Eye (tissue), 1 donor: ENCODE data around the gene CFAP100.

Source experiments
- DNase-seq: peaks from one replicate; pipeline ENCODE4 v3.0.0-alpha.2; 2015

The CFAP100 gene

GRCh38 chr3:126446301-126446700 is 51.6 kb downstream of the CFAP100 start:
- no peak for DNase-seq

GRCh38 chr3:126446791-126447190 is 52.1 kb downstream of the CFAP100 start:
- DNase-seq = no peak

- no peak for DNase-seq
These were observed 52.9 kb downstream of the CFAP100 start for GRCh38 chr3:126447456-126448106.

GRCh38 chr3:126448136-126448892 is 53.6 kb downstream of the CFAP100 start:
- peak; percentile 8 for DNase-seq

GRCh38 chr3:126448893-126449180 is 54.1 kb downstream of the CFAP100 start:
- no peak for DNase-seq

- no peak for DNase-seq
These were observed 54.9 kb downstream of the CFAP100 start for GRCh38 chr3:126449621-126450051.

- no peak for DNase-seq
These were observed 55.5 kb downstream of the CFAP100 start for GRCh38 chr3:126450219-126450618.

GRCh38 chr3:126450744-126451143 is 56.0 kb downstream of the CFAP100 start:
- DNase-seq = no peak

GRCh38 chr3:126451511-126451910 is 56.8 kb downstream of the CFAP100 start:
- no peak for DNase-seq

GRCh38 chr3:126452213-126452612 is 57.5 kb downstream of the CFAP100 start:
- DNase-seq = no peak

GRCh38 chr3:126454025-126454424 is 59.3 kb downstream of the CFAP100 start:
- DNase-seq = no peak

- DNase-seq = no peak
These were observed 59.9 kb downstream of the CFAP100 start for GRCh38 chr3:126454437-126455198.

GRCh38 chr3:126456211-126456610 is 61.5 kb downstream of the CFAP100 start:
- no peak for DNase-seq

GRCh38 chr3:126456766-126457388 is 62.2 kb downstream of the CFAP100 start:
- DNase-seq = no peak

- DNase-seq = no peak
These were observed 64.5 kb downstream of the CFAP100 start for GRCh38 chr3:126459111-126459762.

- DNase-seq = no peak
These were observed 65.0 kb downstream of the CFAP100 start for GRCh38 chr3:126459763-126460127.

- DNase-seq = no peak
These were observed 65.7 kb downstream of the CFAP100 start for GRCh38 chr3:126460381-126460780.

- DNase-seq = no peak
These were observed 66.9 kb downstream of the CFAP100 start for GRCh38 chr3:126461450-126462070.

- no peak for DNase-seq
These were observed 68.8 kb downstream of the CFAP100 start for GRCh38 chr3:126463521-126463920.

GRCh38 chr3:126464093-126464492 is 69.4 kb downstream of the CFAP100 start:
- no peak for DNase-seq

- no peak for DNase-seq
These were observed 69.8 kb downstream of the CFAP100 start for GRCh38 chr3:126464494-126464893.

- no peak for DNase-seq
These were observed 70.3 kb downstream of the CFAP100 start for GRCh38 chr3:126464997-126465396.
